H54 (cell line): ENCODE measurements around the gene REN.
A peak's percentile ranks its signal among the peaks of the same experiment; 100 is the strongest.

Source experiments
- DNase-seq: peaks from one replicate; pipeline ENCODE4 v3.0.0; 2011; ENCODE audit warnings: low spot score, mixed read lengths; ENCODE audit not compliant: insufficient read length
- FAIRE-seq: peaks from 3 replicates; lab custom pipeline; 2011; peaks lifted over from hg19 to GRCh38; lab: Jason Lieb, UNC
- POLR2A ChIP-seq: IDR thresholded peaks from 2 replicates; pipeline ENCODE4 v1.6.1; 2011; ENCODE audit warnings: low read depth, mild to moderate bottlenecking, low read length

REN gene

DNA sequence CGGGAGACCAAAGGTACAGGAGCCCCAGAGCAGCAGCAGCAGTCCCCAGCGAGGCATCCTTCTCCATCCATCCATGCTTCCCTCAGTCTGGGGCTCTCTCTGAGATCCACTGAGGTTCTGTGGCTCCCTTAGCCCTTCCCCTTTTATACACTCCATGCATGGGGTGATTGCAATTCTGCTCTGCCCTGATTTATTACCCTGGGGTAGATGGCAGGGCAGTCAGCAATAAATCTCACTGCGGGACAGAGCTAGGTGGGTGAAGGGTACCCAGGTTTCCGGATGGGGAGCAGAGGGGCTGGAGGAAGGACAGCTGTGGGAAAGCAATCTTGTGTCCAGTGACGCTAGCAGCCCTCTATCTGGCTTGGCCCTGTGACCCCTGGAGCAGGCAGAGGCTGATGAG, at the start of gene REN:
REN (minus strand) TSS at position 119 of the 400 bp plus-strand sequence; CDS start at position 75, 44 bp downstream.
- FAIRE-seq (no peak), DNase-seq (no peak)
- no peak for TF ChIP-seq POLR2A

DNA sequence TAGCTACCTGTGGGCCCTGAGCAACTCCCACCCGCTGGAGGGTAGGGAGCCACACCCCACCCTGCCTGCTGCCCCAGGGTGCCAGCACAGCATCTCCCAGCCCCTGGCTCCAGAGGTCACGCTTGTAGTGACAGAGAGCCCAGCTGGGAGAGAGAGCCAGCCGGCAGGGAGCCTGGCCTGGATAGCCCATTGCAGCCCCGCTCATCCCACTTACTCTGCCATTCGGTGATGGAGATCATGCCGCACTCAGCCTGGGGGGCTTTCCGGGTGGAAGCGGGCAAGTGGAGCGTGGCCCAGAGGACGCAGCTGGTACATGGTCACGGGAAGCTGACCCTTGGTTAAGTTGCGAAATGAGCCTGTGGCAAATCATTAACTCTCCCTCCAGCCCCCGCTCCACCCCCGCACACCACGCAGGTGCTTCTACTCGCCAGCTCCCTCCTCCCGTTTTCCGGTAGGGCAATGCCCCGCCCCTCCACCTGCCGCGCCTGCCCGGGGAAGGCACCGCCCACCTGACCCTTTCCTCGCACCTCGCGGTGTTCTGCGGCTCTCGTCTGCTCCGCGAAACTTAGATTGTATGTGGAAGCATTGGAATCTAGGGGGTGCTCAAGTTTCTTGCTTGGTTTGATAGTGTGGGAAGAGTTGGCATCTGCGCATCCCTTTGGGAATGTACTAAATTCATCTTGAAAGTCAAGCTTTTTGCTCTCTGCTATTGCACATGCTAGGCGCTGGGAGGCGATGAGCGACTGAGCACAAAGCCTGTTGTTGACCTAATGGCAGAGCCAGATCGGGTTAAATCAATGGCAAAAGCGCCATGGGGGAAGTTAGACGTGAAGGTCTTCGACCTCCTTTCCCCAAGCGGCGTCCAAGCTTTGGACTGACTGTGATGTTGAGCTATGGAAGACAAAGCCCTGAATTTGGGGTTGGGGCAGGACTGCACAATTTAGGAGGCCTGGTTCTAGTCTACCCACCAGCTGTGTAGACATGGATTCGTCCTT, 47.8 kb upstream of the REN start, which contains the start of gene GOLT1A:
GOLT1A (minus strand) TSS at position 321 of the 995 bp plus-strand sequence; CDS start at position 239, 82 bp downstream.
- FAIRE-seq (no peak), DNase-seq (no peak)
- TF ChIP-seq POLR2A: no peak

GRCh38 chr1:204212715-204213114, 46.6 kb upstream of the REN start:
- FAIRE-seq (no peak), DNase-seq (no peak)
- no peak for TF ChIP-seq POLR2A

GRCh38 chr1:204211046-204211445, 44.9 kb upstream of the REN start:
- DNase-seq (no peak), FAIRE-seq (no peak)
- no peak for TF ChIP-seq POLR2A

DNA sequence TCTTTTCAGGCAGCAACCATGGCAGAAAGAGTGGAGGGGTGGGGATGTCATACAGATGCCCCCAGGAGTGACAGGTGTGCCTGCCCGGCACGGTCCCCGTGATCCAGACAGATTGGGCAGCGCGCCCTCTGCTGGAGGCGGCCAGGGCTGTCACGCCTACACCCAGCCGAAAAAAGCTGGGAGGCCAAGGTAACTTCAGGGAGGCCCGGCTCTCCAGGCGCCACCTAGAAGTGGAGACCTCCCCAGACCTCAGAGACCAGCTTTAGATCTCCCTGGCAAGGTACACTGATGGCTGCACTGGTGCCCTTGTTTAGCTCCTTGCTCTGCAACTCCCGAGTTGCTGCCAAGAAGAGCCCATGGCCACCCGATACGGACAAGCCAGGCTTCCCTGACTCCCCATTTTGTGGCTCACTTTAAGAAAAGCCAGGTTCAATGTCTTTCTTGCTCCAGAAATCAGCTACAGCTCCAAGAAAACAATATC, 41.0 kb upstream of the REN start:
- 0 out of 2 replicates have a peak, but pooled peaks have one; percentile 13 for TF ChIP-seq POLR2A
- FAIRE-seq: no peak
- peak; percentile 73 for DNase-seq

- no peak for FAIRE-seq
- TF ChIP-seq POLR2A: no peak
- DNase-seq: no peak
Measured at GRCh38 chr1:204206121-204206520, 40.0 kb upstream of the REN start.

DNA sequence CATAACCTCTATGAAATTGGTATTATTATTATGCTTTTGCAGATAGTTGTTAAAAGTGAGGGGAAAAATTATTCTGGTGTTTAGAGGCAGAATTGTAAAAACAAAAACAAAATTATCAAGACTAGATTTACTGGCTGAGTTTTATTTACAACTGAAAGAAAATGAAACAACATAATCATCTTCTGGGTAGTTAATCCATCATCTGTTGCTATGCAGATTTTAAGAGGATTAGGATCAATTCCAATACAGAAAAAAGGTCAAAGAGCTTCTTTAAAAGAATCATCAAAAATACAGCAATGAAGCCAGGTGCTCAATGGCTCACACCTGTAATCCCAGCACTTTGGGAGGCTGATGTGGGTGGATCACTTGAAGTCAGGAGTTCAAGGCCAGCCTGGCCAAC, 39.3 kb upstream of the REN start:
- FAIRE-seq (no peak), DNase-seq (no peak)

GRCh38 chr1:204204944-204205343, 38.8 kb upstream of the REN start:
- FAIRE-seq (no peak), DNase-seq (no peak)

More for the DNA sequence above, 39.3 kb upstream of the REN start:
- no peak for TF ChIP-seq POLR2A

GRCh38 chr1:204203206-204203767, 37.1 kb upstream of the REN start:
- DNase-seq: no peak

More at GRCh38 chr1:204204944-204205343, 38.8 kb upstream of the REN start:
- TF ChIP-seq POLR2A: no peak

DNA sequence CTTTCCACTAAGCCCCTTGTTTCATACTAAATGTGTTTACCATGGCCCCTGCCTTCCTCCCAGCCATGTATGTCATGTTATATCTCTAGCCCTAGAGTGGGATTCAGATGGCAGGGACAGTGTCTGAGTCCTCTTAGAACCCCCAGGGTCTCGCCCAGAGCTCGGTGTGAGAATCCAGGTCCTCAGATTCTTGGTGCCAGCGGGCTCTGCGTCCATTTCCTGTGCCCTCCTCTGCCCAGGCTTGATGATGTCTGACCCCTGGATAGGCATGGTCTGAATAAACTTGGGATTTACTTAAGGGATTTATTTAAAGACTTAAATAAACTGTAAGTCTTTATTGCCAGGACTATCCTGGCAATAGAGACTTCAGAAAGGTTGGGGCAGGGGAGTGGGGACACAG, 36.3 kb upstream of the REN start:
- TF ChIP-seq POLR2A: no peak
- DNase-seq: no peak
- FAIRE-seq: no peak

More at GRCh38 chr1:204203206-204203767, 37.1 kb upstream of the REN start:
- TF ChIP-seq POLR2A: no peak
- FAIRE-seq: no peak

DNA sequence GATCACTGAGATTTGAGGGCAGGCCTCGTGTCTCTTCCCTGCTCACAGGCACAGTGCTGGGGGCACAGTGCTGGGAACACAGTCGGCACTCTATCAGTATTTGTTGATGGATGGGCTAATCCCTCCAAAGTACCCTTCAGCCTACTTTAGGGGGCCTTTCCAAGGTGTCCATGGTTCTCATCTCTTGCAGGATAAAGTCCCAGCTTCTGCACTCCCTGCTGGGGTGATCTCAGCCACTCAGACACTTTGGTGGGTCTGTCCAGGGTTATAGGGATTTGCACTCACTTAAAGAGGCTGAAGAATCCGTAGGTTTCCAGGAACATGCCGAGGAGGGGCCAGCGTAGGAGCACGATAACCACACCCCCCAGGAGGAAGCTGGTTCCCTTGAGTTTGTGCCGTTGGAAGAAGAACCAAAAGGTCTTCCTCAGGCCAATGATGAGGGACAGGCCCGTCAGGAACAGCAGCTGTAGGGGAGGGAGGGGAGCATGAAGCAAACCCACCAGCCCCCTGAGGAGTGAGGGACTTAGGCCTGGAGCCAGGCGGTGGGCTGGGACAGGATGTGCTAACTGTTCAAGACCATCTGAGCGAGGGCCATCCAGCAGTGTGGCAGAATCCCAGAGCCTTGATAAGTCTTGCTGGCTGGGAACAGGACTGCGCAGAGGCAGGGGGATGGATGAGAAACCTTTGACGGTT, 35.4 kb upstream of the REN start:
- no peak for TF ChIP-seq POLR2A
- DNase-seq (no peak), FAIRE-seq (no peak)

DNA sequence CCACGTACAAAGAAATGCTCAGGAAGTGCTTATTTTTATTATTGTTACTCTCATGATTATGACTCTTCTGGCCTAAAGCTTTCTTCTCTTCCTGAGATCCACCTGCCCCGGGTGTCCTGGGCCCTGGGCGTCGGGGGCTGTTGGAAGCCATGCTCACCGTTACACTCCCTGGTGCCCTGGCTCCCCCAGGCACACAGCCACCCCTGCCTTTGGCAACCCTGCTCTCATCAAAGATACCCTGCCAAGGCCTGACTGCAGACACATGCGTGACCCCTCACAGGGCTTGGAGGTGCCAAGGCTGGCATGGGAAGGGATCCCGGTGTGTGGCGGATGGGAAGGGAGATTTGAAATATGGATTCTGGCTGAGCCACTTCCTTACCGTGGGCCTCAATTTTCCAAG, 33.4 kb upstream of the REN start:
- no peak for DNase-seq
- TF ChIP-seq POLR2A: no peak
- FAIRE-seq: no peak
